Stimulated activated memory B cell treated with anti-CD40 and anti-IgM and Interleukin-4, amounts not matched to agents 10 μg/mL and 1 μg/mL and 100 μg/mL, for 72 hours (primary cell): Measurements from ENCODE around the gene ZNF385D.
"Not testable (repeated sequence)": the region's sequence is repeated elsewhere in the genome, so short reads cannot be mapped to it uniquely, and the experiment has no call there.

ENCODE experiments used
- ATAC-seq: fragments of 150-1000 bp; cut with Tn5 transposase; 2 replicates; pipeline ENCODE4 v1.10.0; 2021
- H3K27ac Mint-ChIP-seq: one replicate; pipeline ENCODE4 v1.8.0; 2022; ENCODE audit warnings: mild to moderate bottlenecking, mixed read lengths
- H3K27me3 Mint-ChIP-seq: one replicate; pipeline ENCODE4 v1.8.0; 2022; ENCODE audit warnings: mixed read lengths
- H3K36me3 Mint-ChIP-seq: one replicate; pipeline ENCODE4 v1.8.0; 2022; ENCODE audit warnings: mixed read lengths
- H3K4me1 Mint-ChIP-seq: one replicate; pipeline ENCODE4 v1.8.0; 2022; ENCODE audit warnings: mixed read lengths
- H3K4me3 Mint-ChIP-seq: one replicate; pipeline ENCODE4 v1.8.0; 2022; ENCODE audit warnings: mild to moderate bottlenecking, moderate library complexity, mixed read lengths
- H3K9me3 Mint-ChIP-seq: one replicate; pipeline ENCODE4 v1.8.0; 2022; ENCODE audit warnings: mixed read lengths

Gene ZNF385D

DNA sequence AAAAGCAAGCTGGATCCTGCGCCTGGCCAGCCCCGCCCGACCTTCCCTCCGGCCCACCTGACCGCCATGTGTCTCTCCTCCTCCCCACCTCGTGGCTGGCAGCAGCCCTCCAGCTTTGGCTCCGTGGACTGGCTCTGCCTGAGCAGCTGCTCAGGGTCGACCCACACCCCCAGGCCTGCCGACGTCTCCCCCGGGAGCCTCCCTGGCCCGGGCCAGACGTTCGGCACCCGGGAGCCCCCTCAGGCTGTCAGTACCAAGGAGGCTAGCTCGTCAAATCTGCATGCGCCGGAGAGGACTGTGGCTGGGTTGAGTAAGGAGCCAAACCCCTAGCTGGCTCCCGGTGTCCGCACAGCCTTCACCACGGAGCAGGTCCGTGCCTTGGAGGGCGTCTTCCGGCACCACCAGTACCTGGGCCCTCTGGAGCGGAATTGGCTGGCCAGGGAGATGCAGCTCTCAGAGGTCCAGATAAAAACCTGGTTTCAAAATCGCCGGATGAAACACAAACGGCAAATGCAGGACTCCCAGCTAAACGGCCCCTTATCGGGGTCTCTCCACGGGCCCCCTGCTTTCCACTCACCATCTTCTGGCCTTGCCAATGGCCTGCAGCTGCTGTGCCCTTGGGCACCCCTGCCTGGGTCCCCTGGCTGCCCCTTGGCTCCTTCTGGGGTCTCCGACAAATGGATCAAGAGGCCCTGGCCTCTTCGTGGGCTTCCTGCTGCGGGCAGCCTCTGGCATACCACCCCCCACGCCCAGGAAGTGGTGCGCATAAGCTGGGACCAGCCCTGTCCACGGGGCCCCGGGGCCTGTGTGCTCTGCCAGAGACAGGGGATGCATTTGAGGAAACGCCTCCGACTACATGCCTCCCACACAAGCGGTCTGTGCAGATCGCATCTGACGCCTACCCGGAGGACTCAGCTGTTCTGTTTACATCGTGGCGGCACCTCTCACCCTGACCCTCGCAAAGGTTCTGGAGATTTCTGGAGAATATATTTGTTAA, 345.0 kb downstream of the ZNF385D start:
- Mint-ChIP-seq H3K9me3 (peaks cover 12% of the 10 kb centered on the region), H3K27me3 (no peaks in the 10 kb centered on the region), H3K27ac (no peak overlapping the region), H3K4me3 (no peak overlapping the region), H3K36me3 (no peaks in the 10 kb centered on the region), H3K4me1 (no peaks in the 10 kb centered on the region)
- ATAC-seq: peak; percentile 54

DNA sequence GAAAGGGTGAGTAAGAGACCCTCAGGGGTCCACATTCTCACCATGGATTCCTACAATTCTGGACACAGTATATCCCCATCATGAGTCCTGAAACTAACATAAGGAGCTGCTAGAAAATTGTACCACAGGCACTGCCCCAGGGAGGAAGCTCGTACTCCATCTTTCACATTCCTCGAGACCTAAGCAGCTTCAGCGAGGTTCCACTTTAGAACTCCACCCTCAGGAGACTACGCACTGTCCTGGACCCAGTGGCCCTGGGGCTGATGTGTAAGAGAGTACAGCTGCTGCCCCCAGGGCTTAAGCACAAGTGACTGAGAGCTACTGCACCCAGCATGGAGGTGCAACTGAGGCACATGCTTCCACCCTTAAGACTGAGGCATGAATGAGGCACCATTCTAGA, 352.5 kb downstream of the ZNF385D start:
- Mint-ChIP-seq H3K4me1 (no peaks in the 10 kb centered on the region), H3K4me3 (no peak overlapping the region), H3K36me3 (no peaks in the 10 kb centered on the region), H3K27me3 (no peaks in the 10 kb centered on the region), H3K27ac (no peak overlapping the region), H3K9me3 (peaks cover 8% of the 10 kb centered on the region)
- no peak for ATAC-seq

- Mint-ChIP-seq H3K4me1 (no peaks in the 10 kb centered on the region), H3K27ac (no peak overlapping the region), H3K36me3 (no peaks in the 10 kb centered on the region), H3K9me3 (no peaks in the 10 kb centered on the region), H3K27me3 (no peaks in the 10 kb centered on the region), H3K4me3 (no peak overlapping the region)
- ATAC-seq: no peak
These were observed 357.2 kb downstream of the ZNF385D start for GRCh38 chr3:21393683-21394311.

DNA sequence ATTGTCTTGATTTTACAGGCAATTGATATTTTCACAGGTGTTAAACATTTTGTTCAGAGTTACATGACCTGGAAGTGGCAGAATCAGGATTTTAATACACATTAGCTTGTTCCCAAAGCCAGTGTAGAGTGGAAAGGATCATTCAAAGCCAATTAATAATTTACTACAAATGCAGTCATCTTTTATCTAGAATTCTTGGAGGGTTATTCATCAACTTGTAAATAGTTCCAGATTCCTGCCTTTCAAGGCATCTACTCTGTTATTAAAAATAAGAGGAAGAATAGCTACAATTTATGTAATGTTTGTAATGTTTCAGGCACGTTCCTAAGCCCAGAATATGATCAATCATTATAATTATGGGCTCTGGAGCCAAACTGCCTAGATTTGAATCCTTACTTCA, 358.5 kb downstream of the ZNF385D start:
- no peak overlapping the region for H3K27ac Mint-ChIP-seq
- H3K36me3 Mint-ChIP-seq: no peaks in the 10 kb centered on the region
- ATAC-seq: no peak
- H3K9me3 Mint-ChIP-seq: peaks cover 3% of the 10 kb centered on the region
- H3K4me1 Mint-ChIP-seq: no peaks in the 10 kb centered on the region
- no peaks in the 10 kb centered on the region for H3K27me3 Mint-ChIP-seq
- H3K4me3 Mint-ChIP-seq: no peak overlapping the region

DNA sequence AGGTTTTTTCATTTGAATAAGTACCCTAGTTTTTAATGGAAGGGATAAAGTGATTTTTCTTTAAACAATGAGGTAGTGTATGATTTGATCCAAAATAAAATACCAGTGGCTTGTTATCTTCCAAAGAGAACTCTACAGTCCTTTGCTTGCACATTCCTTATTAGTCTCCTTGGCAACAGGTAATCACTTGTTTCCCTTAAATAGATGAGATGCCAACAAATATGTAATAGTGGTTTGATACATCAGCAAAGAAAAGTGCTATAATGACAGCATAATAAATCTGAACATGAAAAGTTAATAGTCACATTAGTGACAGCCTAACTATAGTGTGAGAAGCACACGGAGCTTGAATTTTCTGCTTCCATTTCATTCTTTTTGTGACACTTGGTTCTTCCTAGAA, 360.2 kb downstream of the ZNF385D start:
- H3K9me3 Mint-ChIP-seq: peaks cover 7% of the 10 kb centered on the region
- H3K36me3 Mint-ChIP-seq: no peaks in the 10 kb centered on the region

GRCh38 chr3:21390136-21390535, 360.9 kb downstream of the ZNF385D start:
- H3K4me3 Mint-ChIP-seq: no peak overlapping the region
- H3K27ac Mint-ChIP-seq: no peak overlapping the region
- no peak for ATAC-seq
- no peaks in the 10 kb centered on the region for H3K27me3 Mint-ChIP-seq
- no peaks in the 10 kb centered on the region for H3K4me1 Mint-ChIP-seq
- no peaks in the 10 kb centered on the region for H3K36me3 Mint-ChIP-seq
- peaks cover 7% of the 10 kb centered on the region for H3K9me3 Mint-ChIP-seq

More for the DNA sequence above, 360.2 kb downstream of the ZNF385D start:
- no peak for ATAC-seq
- Mint-ChIP-seq H3K27ac (no peak overlapping the region), H3K27me3 (no peaks in the 10 kb centered on the region), H3K4me1 (no peaks in the 10 kb centered on the region), H3K4me3 (no peak overlapping the region)

DNA sequence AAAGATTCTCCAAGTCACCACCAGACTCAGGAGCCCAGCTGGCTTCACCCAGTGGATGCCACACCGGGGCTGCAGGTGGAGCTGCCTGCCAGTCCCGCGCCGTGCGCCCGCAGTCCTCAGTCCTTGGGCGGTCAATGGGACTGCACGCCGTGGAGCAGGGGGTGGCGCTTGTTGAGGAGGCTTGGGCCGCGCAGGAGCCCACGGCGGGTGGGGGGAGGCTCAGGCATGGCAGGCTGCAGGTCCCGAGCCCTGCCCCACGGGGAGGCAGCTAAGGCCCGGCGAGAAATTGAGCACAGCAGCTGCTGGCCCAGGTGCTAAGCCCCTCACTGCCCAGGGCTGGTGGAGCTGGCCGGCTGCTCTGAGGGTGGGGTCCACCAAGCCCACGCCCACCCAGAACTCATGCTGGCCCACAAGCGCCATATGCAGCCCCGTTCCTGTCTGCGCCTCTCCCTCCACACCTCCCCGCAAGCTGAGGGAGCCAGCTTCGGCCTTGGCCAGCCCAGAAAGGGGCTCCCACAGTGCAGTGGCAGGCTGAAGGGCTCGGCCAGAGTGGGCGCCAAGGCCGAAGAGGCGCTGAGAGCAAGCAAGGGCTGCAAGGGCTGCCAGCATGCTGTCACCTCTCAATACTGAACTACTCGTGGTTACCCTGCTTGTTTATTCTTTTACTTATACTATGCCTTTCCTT, 363.7 kb downstream of the ZNF385D start:
- H3K4me3 Mint-ChIP-seq, ATAC-seq, H3K27me3 Mint-ChIP-seq, H3K27ac Mint-ChIP-seq, H3K9me3 Mint-ChIP-seq, H3K4me1 Mint-ChIP-seq, H3K36me3 Mint-ChIP-seq: not testable (repeated sequence)

DNA sequence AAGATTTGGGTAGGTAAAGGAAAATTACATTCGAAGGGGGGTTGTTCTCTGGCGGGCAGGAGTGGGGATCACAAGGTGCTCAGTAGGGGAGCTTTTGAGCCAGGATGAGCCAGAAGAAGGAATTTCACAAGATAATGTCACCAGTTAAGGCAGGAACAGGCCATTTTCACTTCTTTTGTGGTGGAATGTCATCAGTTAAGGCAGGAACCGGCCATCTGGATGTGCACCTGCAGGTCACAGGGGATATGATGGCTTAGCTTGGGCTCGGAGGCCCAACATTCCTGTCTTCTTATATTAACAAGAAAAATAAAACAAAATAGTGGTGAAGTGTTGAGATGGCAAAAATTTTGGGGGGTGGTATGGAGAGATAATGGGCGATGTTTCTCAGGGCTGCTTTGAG, 373.0 kb downstream of the ZNF385D start:
- H3K4me3 Mint-ChIP-seq, H3K27me3 Mint-ChIP-seq, ATAC-seq, H3K36me3 Mint-ChIP-seq, H3K27ac Mint-ChIP-seq, H3K4me1 Mint-ChIP-seq, H3K9me3 Mint-ChIP-seq: not testable (repeated sequence)

- Mint-ChIP-seq H3K36me3 (no peaks in the 10 kb centered on the region), H3K27me3 (no peaks in the 10 kb centered on the region), H3K4me1 (no peaks in the 10 kb centered on the region), H3K27ac (no peak overlapping the region), H3K9me3 (no peaks in the 10 kb centered on the region), H3K4me3 (no peak overlapping the region)
- ATAC-seq: no peak
These were observed 373.8 kb downstream of the ZNF385D start for GRCh38 chr3:21377071-21377769.

GRCh38 chr3:21372316-21372715, 378.7 kb downstream of the ZNF385D start:
- Mint-ChIP-seq H3K9me3 (no peaks in the 10 kb centered on the region), H3K27me3 (no peaks in the 10 kb centered on the region), H3K4me1 (no peaks in the 10 kb centered on the region), H3K27ac (no peak overlapping the region), H3K4me3 (no peak overlapping the region), H3K36me3 (no peaks in the 10 kb centered on the region)
- ATAC-seq: peak; percentile 45
